Left ventricle myocardium inferior (tissue), 1 donor: ENCODE data around the gene MS4A7. TPM values are rescaled to one million over a fixed set of nuclear protein-coding genes. Genes with fewer than 3 reads are reported as not detected.

Source experiments
- DNase-seq: peaks from one replicate; pipeline ENCODE4 v3.0.0-alpha.2; 2020
- H3K27ac ChIP-seq: fragments of 200-600 bp; replicated peaks from 2 replicates; pipeline ENCODE4 v1.8.0; 2021
- H3K27me3 ChIP-seq: fragments of 200-600 bp; 2 replicates; pipeline ENCODE4 v1.8.0; 2021; ENCODE audit warnings: low read depth
- H3K36me3 ChIP-seq: fragments of 200-600 bp; 2 replicates; pipeline ENCODE4 v1.8.0; 2021
- H3K4me1 ChIP-seq: fragments of 200-600 bp; 2 replicates; pipeline ENCODE4 v1.8.0; 2021
- H3K4me3 ChIP-seq: fragments of 200-600 bp; 2 replicates; pipeline ENCODE4 v1.8.0; 2021; ENCODE audit warnings: mild to moderate bottlenecking, moderate library complexity
- H3K9me3 ChIP-seq: fragments of 200-600 bp; replicated peaks from 2 replicates; pipeline ENCODE4 v1.8.0; 2021
- intact Hi-C: fragments of 100-400 bp; cut with micrococcal nuclease; formaldehyde crosslinking; loops from one replicate; pipeline ENCODE4 v1.11.0; 2022
- long read RNA-seq: library from polyadenylated mRNA; unstranded; transcript quantifications from one replicate; pipeline ENCODE4 v2.0.0, GENCODE V29; 2021
- total RNA-seq: library from RNA; stranded (reverse); fragmentation: NEBNext Ultra II Directional; extraction: Animal tissue kit (Norgen Biotek cat#: 25700); gene quantifications from one replicate; pipeline ENCODE4 v1.2.1, GENCODE V29; 2021
- TF ChIP-seq, protein P1 (sequence below): fragments of 200-600 bp; IDR thresholded peaks from 2 replicates; pipeline ENCODE4 v1.8.0; 2021; ENCODE audit warnings: antibody characterized with exemption, mild to moderate bottlenecking, borderline replicate concordance
- donor health status: DM: no; HTN: yes; CAD: no; lungs with severe emphysema.

The MS4A7 gene, protein sequence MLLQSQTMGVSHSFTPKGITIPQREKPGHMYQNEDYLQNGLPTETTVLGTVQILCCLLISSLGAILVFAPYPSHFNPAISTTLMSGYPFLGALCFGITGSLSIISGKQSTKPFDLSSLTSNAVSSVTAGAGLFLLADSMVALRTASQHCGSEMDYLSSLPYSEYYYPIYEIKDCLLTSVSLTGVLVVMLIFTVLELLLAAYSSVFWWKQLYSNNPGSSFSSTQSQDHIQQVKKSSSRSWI
- total RNA-seq = 13.1 TPM
- long read RNA-seq, partial matches to known transcripts = 1 of 1 reads
- long read RNA-seq, other reads (novel, unspliced or antisense) = 0 of 1 reads

DNA sequence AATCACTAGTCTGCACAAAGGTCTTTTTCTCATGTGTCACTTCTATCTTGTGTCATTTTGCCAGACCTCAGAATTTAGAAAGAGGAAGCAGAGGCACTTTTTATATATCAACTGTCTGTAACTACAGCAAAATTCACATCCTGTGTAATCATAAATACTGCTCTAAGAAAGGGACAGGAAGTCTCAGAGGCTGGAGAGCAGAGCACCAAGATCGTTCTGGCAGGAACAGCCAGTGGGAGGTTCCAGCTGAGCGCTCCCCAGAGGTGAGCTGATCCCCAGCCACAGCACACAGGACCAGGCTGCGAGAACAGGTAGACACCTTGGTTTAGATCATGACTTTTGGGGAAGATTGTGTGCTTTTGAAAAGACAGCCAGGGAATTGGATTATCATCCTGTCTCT is at the start of gene MS4A7:
Gene MS4A7, plus strand, starts transcription at position 179 of the 400 bp plus-strand sequence. CDS start 4,610 bp downstream, outside the sequence.
- no peaks in the 10 kb centered on the region for H3K9me3 ChIP-seq
- H3K4me1 ChIP-seq = no peaks in the 10 kb centered on the region
- peak within 1 kb of the TSS; percentile 36 for H3K4me3 ChIP-seq
- peaks cover 3% of the 10 kb centered on the region for H3K27me3 ChIP-seq
- intact Hi-C loops = no loop called here
- DNase-seq = peak; percentile 31
- TF ChIP-seq, protein P1, sequence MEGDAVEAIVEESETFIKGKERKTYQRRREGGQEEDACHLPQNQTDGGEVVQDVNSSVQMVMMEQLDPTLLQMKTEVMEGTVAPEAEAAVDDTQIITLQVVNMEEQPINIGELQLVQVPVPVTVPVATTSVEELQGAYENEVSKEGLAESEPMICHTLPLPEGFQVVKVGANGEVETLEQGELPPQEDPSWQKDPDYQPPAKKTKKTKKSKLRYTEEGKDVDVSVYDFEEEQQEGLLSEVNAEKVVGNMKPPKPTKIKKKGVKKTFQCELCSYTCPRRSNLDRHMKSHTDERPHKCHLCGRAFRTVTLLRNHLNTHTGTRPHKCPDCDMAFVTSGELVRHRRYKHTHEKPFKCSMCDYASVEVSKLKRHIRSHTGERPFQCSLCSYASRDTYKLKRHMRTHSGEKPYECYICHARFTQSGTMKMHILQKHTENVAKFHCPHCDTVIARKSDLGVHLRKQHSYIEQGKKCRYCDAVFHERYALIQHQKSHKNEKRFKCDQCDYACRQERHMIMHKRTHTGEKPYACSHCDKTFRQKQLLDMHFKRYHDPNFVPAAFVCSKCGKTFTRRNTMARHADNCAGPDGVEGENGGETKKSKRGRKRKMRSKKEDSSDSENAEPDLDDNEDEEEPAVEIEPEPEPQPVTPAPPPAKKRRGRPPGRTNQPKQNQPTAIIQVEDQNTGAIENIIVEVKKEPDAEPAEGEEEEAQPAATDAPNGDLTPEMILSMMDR = no peak
- no peaks in the 10 kb centered on the region for H3K36me3 ChIP-seq
- H3K27ac ChIP-seq = peak within 1 kb of the TSS; percentile 27

DNA sequence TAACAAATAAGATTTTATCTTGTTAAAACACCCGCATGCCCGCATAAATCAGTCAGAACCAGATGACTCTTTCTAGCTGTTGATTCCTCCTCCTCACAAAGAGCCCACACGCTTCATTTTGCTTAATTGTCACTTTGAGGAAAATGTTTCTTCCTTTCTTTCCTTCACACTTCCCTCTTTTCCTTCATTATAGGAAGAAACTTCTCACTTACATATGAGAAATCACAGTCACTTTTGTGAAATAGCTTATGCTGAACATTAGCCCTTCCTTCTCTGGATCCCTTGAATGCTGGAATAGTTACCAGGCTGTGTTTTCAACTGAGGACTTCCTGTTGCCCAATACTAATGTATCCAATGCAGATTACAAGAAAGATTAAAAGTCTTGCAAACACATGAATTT is 45.5 kb upstream of the MS4A7 start:
- H3K27ac ChIP-seq = no peak overlapping the region
- no peak overlapping the region for H3K4me3 ChIP-seq
- H3K9me3 ChIP-seq = peaks cover 34% of the 10 kb centered on the region
- no peaks in the 10 kb centered on the region for H3K27me3 ChIP-seq
- TF ChIP-seq, protein P1 = no peak
- no peaks in the 10 kb centered on the region for H3K36me3 ChIP-seq
- H3K4me1 ChIP-seq = no peaks in the 10 kb centered on the region
- DNase-seq = no peak
- intact Hi-C loops = no loop called here

- Histone ChIP-seq H3K27me3 (no peaks in the 10 kb centered on the region), H3K4me3 (no peak overlapping the region), H3K4me1 (no peaks in the 10 kb centered on the region), H3K27ac (no peak overlapping the region), H3K36me3 (no peaks in the 10 kb centered on the region), H3K9me3 (peaks cover 22% of the 10 kb centered on the region)
- TF ChIP-seq, protein P1 = peak; percentile 70
- intact Hi-C loops = no loop called here
- no peak for DNase-seq
These were observed 44.2 kb upstream of the MS4A7 start for GRCh38 chr11:60334005-60334620.

GRCh38 chr11:60336767-60337391 is 41.5 kb upstream of the MS4A7 start:
- H3K4me3 ChIP-seq = no peak overlapping the region
- no peaks in the 10 kb centered on the region for H3K27me3 ChIP-seq
- no peaks in the 10 kb centered on the region for H3K36me3 ChIP-seq
- TF ChIP-seq, protein P1 = no peak
- no peaks in the 10 kb centered on the region for H3K4me1 ChIP-seq
- intact Hi-C loops = no loop called here
- H3K9me3 ChIP-seq = no peaks in the 10 kb centered on the region
- DNase-seq = no peak
- H3K27ac ChIP-seq = no peak overlapping the region

GRCh38 chr11:60338053-60338452 is 40.3 kb upstream of the MS4A7 start:
- no peak overlapping the region for H3K4me3 ChIP-seq
- TF ChIP-seq, protein P1 = no peak
- no peaks in the 10 kb centered on the region for H3K9me3 ChIP-seq
- no peak overlapping the region for H3K27ac ChIP-seq
- intact Hi-C loops = no loop called here
- H3K4me1 ChIP-seq = no peaks in the 10 kb centered on the region
- no peaks in the 10 kb centered on the region for H3K36me3 ChIP-seq
- DNase-seq = no peak
- H3K27me3 ChIP-seq = peaks cover 9% of the 10 kb centered on the region
